ENCODE data around the gene E2F2.
"Not testable (repeated sequence)": the region's sequence is repeated elsewhere in the genome, so short reads cannot be mapped to it uniquely, and the experiment has no call there.

The E2F2 gene

DNA sequence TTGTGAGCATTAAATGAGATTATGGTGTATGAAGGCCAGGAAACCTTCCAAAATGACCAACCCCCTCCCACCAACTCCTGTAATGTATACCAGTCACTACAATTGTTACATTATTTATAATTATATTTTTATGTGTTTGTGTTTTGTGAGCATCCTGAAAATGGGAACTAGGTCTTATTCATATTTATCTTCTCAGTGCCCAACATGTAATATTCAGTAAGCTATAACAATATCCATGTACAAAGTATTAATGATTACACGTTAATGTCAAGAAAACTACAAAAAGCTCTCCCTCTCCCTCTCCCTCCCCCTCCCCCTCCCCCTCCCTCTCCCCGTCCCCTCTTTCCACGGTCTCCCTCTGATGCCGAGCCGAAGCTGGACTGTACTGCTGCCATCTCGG, 28.1 kb downstream of the E2F2 start:
- TF ChIP-seq, protein P1, sequence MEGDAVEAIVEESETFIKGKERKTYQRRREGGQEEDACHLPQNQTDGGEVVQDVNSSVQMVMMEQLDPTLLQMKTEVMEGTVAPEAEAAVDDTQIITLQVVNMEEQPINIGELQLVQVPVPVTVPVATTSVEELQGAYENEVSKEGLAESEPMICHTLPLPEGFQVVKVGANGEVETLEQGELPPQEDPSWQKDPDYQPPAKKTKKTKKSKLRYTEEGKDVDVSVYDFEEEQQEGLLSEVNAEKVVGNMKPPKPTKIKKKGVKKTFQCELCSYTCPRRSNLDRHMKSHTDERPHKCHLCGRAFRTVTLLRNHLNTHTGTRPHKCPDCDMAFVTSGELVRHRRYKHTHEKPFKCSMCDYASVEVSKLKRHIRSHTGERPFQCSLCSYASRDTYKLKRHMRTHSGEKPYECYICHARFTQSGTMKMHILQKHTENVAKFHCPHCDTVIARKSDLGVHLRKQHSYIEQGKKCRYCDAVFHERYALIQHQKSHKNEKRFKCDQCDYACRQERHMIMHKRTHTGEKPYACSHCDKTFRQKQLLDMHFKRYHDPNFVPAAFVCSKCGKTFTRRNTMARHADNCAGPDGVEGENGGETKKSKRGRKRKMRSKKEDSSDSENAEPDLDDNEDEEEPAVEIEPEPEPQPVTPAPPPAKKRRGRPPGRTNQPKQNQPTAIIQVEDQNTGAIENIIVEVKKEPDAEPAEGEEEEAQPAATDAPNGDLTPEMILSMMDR (IDR thresholded peaks at IDR 0.05; ENCODE audit: control insufficient read depth, extremely low read depth, insufficient read depth) = no peak
- H3K4me3 ChIP-seq (ENCODE audit: low read depth, low read length) = no peak overlapping the region
- no peak for DNase-seq (ENCODE audit: low read depth)

DNA sequence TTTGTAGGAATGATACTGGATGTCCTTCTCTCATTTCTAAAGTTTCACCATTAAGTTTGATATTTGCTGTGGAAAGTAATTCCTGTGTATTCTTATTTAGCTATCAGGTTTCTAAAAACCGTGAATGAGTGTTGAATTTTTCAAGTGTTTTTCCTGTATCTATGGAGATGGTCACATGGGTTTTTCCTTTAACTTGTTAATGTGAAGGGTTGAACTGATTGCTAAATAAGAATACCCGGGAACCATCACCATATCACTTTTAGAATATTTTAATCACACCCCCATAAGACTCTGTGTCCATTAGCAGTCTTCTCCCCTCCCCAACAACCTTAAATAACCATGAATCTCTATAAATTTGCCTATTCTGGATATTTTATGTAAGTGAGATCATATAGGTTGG, 30.6 kb downstream of the E2F2 start:
- no peak for DNase-seq (ENCODE audit: low read depth)
- TF ChIP-seq, protein P1 (IDR thresholded peaks at IDR 0.05; ENCODE audit: control insufficient read depth, extremely low read depth, insufficient read depth) = no peak

DNA sequence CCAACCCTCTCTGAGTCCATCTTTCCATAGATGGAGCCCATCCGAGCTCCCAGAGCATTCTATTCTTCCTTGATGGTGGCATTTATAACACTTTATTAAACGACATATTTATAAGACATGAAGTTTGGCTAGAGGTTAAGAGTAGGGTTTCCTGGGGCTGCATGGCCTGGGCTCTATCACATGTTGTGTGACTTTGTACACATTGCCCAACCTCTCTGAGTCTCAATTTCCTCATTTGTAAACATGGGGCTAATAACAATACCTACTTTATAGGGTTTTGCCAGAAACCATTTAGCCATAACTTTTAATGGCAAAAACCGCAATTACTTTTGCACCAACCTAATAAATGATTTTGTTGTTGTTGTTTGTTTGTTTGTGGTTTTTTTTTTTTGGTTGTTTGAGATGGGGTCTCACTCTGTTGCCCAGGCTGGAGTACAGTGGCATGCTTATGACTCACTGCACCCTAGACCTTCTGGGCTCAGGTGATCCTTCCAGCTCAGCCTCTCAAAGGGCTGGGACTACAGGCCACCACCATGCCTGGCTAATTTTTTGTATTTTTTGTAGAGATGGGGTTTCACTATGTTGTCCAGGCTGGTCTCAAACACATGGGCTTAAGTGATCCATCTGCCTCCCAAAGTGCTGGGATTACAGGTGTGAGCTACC, 33.1 kb downstream of the E2F2 start:
- no peak overlapping the region for H3K4me3 ChIP-seq (ENCODE audit: low read depth, low read length)
- no peak for DNase-seq (ENCODE audit: low read depth)
- TF ChIP-seq, protein P1 (IDR thresholded peaks at IDR 0.05; ENCODE audit: control insufficient read depth, extremely low read depth, insufficient read depth) = no peak

More for the DNA sequence above, 30.6 kb downstream of the E2F2 start:
- H3K4me3 ChIP-seq (ENCODE audit: low read depth, low read length) = no peak overlapping the region

DNA sequence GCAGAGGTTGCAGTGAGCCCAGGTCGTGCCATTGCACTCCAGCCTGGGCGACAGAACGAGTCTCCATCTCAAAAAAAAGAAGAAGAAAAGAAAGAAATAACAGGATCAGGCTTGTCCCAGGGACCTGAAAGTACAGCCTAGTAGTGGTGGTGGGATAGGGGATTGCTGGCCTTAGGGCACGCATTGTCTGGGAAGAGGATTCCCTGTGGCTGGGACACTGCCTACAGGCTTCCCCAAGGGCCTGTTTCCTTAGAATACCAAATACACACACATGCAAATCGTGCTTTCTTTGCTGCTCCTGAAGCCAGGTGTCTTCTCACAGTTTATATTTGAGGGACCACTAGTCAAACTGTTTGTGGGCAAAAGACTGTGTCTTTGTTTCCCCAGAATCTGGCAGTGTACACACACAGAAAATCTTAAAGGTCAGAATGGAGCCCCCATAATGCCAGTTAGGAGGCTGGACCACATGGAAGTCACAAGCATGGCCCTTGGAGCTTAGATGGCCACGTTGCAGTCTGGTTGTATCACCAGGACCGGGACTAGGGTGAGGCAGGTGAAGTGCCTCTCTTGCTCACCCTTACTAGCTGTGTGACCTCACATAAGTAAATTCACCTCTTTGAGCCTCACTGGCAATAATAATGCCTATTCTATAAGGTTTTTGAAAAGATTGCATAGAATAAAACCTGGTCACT, 34.4 kb downstream of the E2F2 start:
- TF ChIP-seq, protein P1 (IDR thresholded peaks at IDR 0.05; ENCODE audit: control insufficient read depth, extremely low read depth, insufficient read depth) = no peak
- no peak overlapping the region for H3K4me3 ChIP-seq (ENCODE audit: low read depth, low read length)
- DNase-seq (ENCODE audit: low read depth) = no peak

DNA sequence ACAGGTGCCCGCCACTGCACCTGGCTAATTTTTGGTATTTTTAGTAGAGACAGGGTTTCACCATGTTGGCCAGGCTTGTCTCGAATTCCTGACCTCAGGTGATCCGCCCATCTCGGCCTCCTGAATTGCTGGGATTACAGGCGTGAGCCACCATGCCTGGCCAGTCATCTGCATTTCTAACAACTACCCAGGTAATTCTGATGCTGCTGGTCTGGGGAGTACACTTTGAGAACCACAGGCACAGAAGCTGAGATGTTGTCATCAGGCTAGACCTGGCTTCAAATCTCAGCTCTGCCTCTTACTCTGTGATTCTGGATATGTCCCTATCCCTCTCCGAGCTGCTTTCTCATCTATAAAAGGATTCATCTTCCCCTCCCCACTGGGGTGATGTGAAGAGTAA, 36.2 kb downstream of the E2F2 start:
- H3K4me3 ChIP-seq (ENCODE audit: low read depth, low read length); DNase-seq (ENCODE audit: low read depth): not testable (repeated sequence)

DNA sequence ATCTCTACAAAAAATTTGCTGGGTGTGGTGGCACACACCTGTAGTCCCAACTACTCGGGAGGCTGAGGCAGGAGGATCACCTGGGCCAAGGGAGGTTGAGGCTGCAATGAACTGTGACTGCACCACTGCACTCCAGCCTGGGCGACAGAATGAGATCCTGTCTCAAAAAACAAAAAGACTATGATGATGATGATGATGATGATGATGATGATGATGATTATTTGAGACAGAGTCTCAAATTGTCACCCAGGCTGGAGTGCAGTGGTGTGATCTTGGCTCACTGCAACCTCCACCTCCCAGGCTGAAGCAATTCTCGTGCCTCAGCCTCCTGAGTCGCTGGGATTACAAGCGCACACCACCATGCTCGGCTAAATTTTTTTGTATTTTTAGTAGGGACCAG, 38.3 kb downstream of the E2F2 start:
- not testable (repeated sequence) for H3K4me3 ChIP-seq (ENCODE audit: low read depth, low read length); DNase-seq (ENCODE audit: low read depth)

DNA sequence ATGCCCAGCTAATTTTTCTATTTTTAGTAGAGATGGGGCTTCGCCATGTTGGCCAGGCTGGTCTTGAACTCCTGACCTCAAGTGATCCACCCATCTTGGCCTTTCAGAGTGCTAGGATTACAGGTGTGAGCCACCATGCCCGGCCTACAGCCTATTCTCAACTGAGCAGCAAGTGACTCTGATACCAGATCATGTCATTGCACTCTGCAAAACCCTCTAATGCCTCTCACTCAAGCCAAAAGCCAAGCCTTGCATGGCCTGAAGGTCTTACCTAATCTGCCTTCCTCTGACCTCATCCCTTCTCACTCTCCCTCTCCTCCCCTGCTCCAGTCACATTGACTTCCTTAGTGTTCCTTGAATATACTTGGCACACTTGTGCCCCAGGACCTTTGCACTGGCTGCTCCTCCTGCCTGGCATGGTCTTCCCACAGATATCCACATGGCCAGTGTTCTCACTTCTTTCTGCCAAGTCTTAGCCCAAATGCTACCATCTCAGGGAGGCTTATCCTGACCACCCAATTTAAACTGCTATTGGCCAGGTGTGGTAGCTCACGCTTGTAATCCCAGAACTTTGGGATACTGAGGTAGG, 38.8 kb downstream of the E2F2 start:
- TF ChIP-seq, protein P1 (IDR thresholded peaks at IDR 0.05; ENCODE audit: control insufficient read depth, extremely low read depth, insufficient read depth) = no peak
- no peak overlapping the region for H3K4me3 ChIP-seq (ENCODE audit: low read depth, low read length)
- DNase-seq (ENCODE audit: low read depth) = no peak

DNA sequence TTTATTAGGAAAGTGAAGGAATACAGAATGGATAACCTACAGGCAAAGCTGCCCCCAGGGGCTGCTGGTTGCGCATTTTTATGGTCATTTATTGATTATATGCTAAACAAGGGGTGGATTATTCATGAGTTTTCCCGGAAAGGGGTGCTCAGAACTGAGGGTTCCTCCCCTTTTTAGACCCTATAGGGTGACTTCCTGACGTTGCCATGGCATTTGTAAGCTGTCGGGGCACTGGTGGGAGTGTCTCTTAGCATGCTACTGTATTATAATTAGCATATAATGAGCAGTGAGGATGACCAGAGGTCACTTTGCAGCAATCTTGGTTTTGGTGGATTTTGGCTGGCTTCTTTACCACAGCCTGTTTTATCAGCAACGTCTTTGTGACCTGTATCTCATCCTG, 41.2 kb downstream of the E2F2 start:
- DNase-seq (ENCODE audit: low read depth) = no peak
- TF ChIP-seq, protein P1 (IDR thresholded peaks at IDR 0.05; ENCODE audit: control insufficient read depth, extremely low read depth, insufficient read depth) = no peak
- no peak overlapping the region for H3K4me3 ChIP-seq (ENCODE audit: low read depth, low read length)

Measured in LNCaP clone FGC (cell line).